HepG2 (cell line): ENCODE measurements around the gene RCOR1. TPM values are rescaled to one million over a fixed set of nuclear protein-coding genes. Genes with fewer than 3 reads are reported as not detected.

ENCODE experiments used
- FOXA3 ChIP-seq: IDR thresholded peaks from 2 replicates; pipeline ENCODE4 v1.6.1; 2016; ENCODE audit warnings: missing genetic modification reagents, missing compliant biosample characterization
- JUN ChIP-seq: sonication (generic); formaldehyde crosslinking; IDR thresholded peaks from 2 replicates; pipeline ENCODE4 v1.4.0; 2020; ENCODE audit warnings: mild to moderate bottlenecking, missing genetic modification reagents
- KMT2A ChIP-seq: sonication (generic); formaldehyde crosslinking; IDR thresholded peaks from 2 replicates; pipeline ENCODE4 v1.4.0; 2020; ENCODE audit warnings: missing genetic modification reagents
- MED13 ChIP-seq: sonication (generic); formaldehyde crosslinking; IDR thresholded peaks from 2 replicates; pipeline ENCODE4 v1.5.0; 2020; ENCODE audit warnings: missing genetic modification reagents
- SKI ChIP-seq: fragments of 450-650 bp; IDR thresholded peaks from one replicate; pipeline ENCODE4 v1.6.1; 2018; ENCODE audit warnings: mild to moderate bottlenecking; ENCODE audit not compliant: partially characterized antibody
- TSC22D2 ChIP-seq: sonication (generic); formaldehyde crosslinking; IDR thresholded peaks from 2 replicates; pipeline ENCODE4 v1.5.1; 2020; ENCODE audit warnings: missing genetic modification reagents, mild to moderate bottlenecking, borderline replicate concordance
- ZNF329 ChIP-seq: sonication (generic); formaldehyde crosslinking; IDR thresholded peaks from 2 replicates; pipeline ENCODE4 v1.9.0; 2021; ENCODE audit warnings: low read depth, mild to moderate bottlenecking, missing genetic modification reagents
- ZNF468 ChIP-seq: sonication (generic); formaldehyde crosslinking; IDR thresholded peaks from 2 replicates; pipeline ENCODE4 v1.8.0; 2022; ENCODE audit warnings: mild to moderate bottlenecking, moderate library complexity, missing genetic modification reagents
- ZNF772 ChIP-seq: sonication (generic); formaldehyde crosslinking; IDR thresholded peaks from 2 replicates; pipeline ENCODE4 v1.5.0; 2020; ENCODE audit warnings: mild to moderate bottlenecking, missing genetic modification reagents
- polyA plus RNA-seq, 8 experiments: library from polyadenylated mRNA; depleted of rRNA in 3 of 8; stranded (reverse) in 7 of 8; unstranded in 1 of 8; fragments of >200 nt; fragmentation: Illumina TruSeq in 4 of 8; extraction: Trizol in 4 of 8; gene quantifications; 2 replicates each; pipeline versions ENCODE4 v1.2.1 to v1.2.3, GENCODE V29; 2011 to 2016; ENCODE audit warnings: low read depth in 4 of 8, missing spikeins in 1 of 8, mixed read lengths in 1 of 8; ENCODE audit not compliant: insufficient read depth in 1 of 8
- total RNA-seq, 5 experiments: library from RNA; depleted of rRNA; stranded (reverse); fragments of >200 nt; fragmentation: Illumina TruSeq; extraction: Trizol; gene quantifications; 2 replicates each; pipeline ENCODE4 v1.2.3, GENCODE V29; 2016; ENCODE audit warnings: low read depth in 1 of 5
- TF ChIP-seq, protein P1 (sequence below): sonication (generic); formaldehyde crosslinking; IDR thresholded peaks from 2 replicates; pipeline ENCODE4 v1.4.0; 2020; ENCODE audit warnings: missing genetic modification reagents, borderline replicate concordance
- TF ChIP-seq, protein P2 (sequence below), 2 experiments: sonication (generic) in 1 of 2; formaldehyde crosslinking in 1 of 2; IDR thresholded peaks; 2 replicates each; pipeline versions ENCODE4 v1.6.1 to v1.9.0; 2014 to 2022; ENCODE audit warnings: antibody characterized with exemption in 1 of 2, borderline replicate concordance in 1 of 2, inconsistent platforms in 1 of 2, low read depth in 1 of 2, missing genetic modification reagents in 1 of 2
- TF ChIP-seq, protein P3 (sequence below): sonication (generic); formaldehyde crosslinking; IDR thresholded peaks from 2 replicates; pipeline ENCODE4 v1.4.0; 2020; ENCODE audit warnings: missing genetic modification reagents

Gene RCOR1
- total and polyA plus RNA-seq, 2 of the 13 experiments (the other 11 are each of a cell fraction or from before 2014, with no cell fraction given) = 10.2 to 11.1 TPM

DNA sequence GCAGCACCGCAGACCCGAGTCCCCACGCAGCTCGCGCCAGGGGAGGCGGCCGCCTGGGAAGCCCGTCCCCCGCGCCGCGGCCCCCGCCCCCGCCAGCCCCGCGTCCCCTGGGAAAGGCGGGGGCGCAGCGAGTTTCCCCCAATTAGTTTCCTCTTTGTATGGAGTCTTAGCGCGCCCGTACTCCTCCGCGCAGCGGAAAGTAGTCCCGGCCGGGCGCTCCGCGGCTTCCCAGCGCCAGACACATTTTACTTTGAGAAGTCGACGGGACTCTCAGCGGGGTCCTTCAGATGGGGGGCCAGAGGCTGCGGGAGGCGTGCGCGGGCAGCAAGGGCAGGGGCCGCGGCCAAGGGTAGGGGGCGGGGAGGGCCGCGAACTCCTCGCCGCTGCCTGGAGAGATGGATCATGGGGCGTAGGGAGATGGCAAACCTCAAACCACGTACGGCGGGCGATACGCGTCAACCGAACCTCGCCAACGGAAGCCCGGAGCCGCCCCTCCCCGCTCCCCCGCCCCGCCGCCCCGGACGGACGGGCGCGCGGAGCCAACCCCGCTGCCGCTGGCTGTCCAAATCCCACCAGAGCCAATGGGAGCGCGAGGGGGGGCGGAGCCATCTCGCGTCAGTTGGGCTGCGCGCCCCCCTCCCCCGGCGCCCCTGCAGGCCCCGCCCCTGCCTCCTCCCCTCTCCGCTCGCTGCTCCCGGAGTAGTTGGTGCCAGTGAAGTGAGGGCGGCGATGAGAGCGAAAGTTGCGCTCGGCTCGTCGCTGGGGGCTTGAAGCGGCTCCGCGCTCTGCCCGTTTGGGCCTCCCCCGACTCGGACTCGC lies at the start of gene RCOR1 (continued):
- TF ChIP-seq, protein P1, sequence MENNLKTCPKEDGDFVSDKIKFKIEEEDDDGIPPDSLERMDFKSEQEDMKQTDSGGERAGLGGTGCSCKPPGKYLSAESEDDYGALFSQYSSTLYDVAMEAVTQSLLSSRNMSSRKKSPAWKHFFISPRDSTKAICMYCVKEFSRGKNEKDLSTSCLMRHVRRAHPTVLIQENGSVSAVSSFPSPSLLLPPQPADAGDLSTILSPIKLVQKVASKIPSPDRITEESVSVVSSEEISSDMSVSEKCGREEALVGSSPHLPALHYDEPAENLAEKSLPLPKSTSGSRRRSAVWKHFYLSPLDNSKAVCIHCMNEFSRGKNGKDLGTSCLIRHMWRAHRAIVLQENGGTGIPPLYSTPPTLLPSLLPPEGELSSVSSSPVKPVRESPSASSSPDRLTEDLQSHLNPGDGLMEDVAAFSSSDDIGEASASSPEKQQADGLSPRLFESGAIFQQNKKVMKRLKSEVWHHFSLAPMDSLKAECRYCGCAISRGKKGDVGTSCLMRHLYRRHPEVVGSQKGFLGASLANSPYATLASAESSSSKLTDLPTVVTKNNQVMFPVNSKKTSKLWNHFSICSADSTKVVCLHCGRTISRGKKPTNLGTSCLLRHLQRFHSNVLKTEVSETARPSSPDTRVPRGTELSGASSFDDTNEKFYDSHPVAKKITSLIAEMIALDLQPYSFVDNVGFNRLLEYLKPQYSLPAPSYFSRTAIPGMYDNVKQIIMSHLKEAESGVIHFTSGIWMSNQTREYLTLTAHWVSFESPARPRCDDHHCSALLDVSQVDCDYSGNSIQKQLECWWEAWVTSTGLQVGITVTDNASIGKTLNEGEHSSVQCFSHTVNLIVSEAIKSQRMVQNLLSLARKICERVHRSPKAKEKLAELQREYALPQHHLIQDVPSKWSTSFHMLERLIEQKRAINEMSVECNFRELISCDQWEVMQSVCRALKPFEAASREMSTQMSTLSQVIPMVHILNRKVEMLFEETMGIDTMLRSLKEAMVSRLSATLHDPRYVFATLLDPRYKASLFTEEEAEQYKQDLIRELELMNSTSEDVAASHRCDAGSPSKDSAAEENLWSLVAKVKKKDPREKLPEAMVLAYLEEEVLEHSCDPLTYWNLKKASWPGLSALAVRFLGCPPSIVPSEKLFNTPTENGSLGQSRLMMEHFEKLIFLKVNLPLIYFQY (CRISPR knock-in tag) = no peak
- TF ChIP-seq KMT2A (CRISPR knock-in tag) (peak; percentile 56; the same call in 1 of the 2 replicates), TSC22D2 (no peak), ZNF772 (no peak), SKI (peak; percentile 65), MED13 (CRISPR knock-in tag) (no peak), ZNF468 (CRISPR knock-in tag) (no peak), ZNF329 (CRISPR knock-in tag) (no peak), JUN (CRISPR knock-in tag) (no peak), FOXA3 (CRISPR knock-in tag) (0 out of 2 replicates have a peak, but pooled peaks have one; percentile 12)
- TF ChIP-seq, protein P2, sequence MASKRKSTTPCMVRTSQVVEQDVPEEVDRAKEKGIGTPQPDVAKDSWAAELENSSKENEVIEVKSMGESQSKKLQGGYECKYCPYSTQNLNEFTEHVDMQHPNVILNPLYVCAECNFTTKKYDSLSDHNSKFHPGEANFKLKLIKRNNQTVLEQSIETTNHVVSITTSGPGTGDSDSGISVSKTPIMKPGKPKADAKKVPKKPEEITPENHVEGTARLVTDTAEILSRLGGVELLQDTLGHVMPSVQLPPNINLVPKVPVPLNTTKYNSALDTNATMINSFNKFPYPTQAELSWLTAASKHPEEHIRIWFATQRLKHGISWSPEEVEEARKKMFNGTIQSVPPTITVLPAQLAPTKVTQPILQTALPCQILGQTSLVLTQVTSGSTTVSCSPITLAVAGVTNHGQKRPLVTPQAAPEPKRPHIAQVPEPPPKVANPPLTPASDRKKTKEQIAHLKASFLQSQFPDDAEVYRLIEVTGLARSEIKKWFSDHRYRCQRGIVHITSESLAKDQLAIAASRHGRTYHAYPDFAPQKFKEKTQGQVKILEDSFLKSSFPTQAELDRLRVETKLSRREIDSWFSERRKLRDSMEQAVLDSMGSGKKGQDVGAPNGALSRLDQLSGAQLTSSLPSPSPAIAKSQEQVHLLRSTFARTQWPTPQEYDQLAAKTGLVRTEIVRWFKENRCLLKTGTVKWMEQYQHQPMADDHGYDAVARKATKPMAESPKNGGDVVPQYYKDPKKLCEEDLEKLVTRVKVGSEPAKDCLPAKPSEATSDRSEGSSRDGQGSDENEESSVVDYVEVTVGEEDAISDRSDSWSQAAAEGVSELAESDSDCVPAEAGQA (IDR thresholded peaks at IDR 0.05; ENCODE audit: low read depth) = no peak
- TF ChIP-seq, protein P2 (CRISPR knock-in tag; IDR thresholded peaks at IDR 0.05; ENCODE audit: borderline replicate concordance) = no peak
- TF ChIP-seq, protein P3, sequence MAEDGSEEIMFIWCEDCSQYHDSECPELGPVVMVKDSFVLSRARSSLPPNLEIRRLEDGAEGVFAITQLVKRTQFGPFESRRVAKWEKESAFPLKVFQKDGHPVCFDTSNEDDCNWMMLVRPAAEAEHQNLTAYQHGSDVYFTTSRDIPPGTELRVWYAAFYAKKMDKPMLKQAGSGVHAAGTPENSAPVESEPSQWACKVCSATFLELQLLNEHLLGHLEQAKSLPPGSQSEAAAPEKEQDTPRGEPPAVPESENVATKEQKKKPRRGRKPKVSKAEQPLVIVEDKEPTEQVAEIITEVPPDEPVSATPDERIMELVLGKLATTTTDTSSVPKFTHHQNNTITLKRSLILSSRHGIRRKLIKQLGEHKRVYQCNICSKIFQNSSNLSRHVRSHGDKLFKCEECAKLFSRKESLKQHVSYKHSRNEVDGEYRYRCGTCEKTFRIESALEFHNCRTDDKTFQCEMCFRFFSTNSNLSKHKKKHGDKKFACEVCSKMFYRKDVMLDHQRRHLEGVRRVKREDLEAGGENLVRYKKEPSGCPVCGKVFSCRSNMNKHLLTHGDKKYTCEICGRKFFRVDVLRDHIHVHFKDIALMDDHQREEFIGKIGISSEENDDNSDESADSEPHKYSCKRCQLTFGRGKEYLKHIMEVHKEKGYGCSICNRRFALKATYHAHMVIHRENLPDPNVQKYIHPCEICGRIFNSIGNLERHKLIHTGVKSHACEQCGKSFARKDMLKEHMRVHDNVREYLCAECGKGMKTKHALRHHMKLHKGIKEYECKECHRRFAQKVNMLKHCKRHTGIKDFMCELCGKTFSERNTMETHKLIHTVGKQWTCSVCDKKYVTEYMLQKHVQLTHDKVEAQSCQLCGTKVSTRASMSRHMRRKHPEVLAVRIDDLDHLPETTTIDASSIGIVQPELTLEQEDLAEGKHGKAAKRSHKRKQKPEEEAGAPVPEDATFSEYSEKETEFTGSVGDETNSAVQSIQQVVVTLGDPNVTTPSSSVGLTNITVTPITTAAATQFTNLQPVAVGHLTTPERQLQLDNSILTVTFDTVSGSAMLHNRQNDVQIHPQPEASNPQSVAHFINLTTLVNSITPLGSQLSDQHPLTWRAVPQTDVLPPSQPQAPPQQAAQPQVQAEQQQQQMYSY = no peak
